HEK293 (cell line): ENCODE results near the gene MX1.

Experiments
- CTCF ChIA-PET: fragments of 350-600 bp; formaldehyde crosslinking; extraction: SDS; loops from one replicate; lab custom pipeline; 2021; ENCODE audit warnings: antibody characterized with exemption; lab: Yijun Ruan, JAX
- POLR2A ChIA-PET: fragments of 300-600 bp; formaldehyde crosslinking; extraction: SDS; loops from one replicate; lab custom pipeline; 2020; ENCODE audit warnings: antibody characterized with exemption, inconsistent platforms; lab: Yijun Ruan, JAX
- H3K27ac ChIP-seq: fragments of 200-500 bp; sonication (Bioruptor generic); 2 replicates; pipeline ENCODE4 v1.5.1; 2014; ENCODE audit warnings: low read depth, low read length, control low read depth, inconsistent platforms; ENCODE audit errors: extremely low read depth
- H3K36me3 ChIP-seq, 2 experiments: fragments of 200-500 bp in 1 of 2; sonication (Bioruptor generic) in 1 of 2; 1 replicate in 1 of 2; 2 replicates in 1 of 2; pipeline ENCODE4 v1.5.1; 2014 to 2017; ENCODE audit warnings: inconsistent platforms in 2 of 2, low read length in 2 of 2; ENCODE audit not compliant: control insufficient read depth in 2 of 2, insufficient read depth in 1 of 2
- H3K4me1 ChIP-seq: fragments of 200-500 bp; sonication (Bioruptor generic); 2 replicates; pipeline ENCODE4 v1.5.1; 2014; ENCODE audit warnings: mild to moderate bottlenecking, low read length, inconsistent platforms; ENCODE audit not compliant: control insufficient read depth, insufficient read depth
- H3K4me3 ChIP-seq: 2 replicates; pipeline ENCODE4 v1.5.1; 2011; ENCODE audit warnings: low read depth, mild to moderate bottlenecking, control low read depth, low read length, moderate library complexity
- H3K9me3 ChIP-seq: fragments of 200-500 bp; sonication (Bioruptor generic); 2 replicates; pipeline ENCODE4 v1.5.1; 2014; ENCODE audit warnings: low read depth, low read length, inconsistent platforms; ENCODE audit not compliant: control insufficient read depth, insufficient read depth
- HOXC10 ChIP-seq: sonication (generic); formaldehyde crosslinking; IDR thresholded peaks from 2 replicates; pipeline ENCODE4 v1.8.1; 2023; ENCODE audit warnings: mild to moderate bottlenecking, missing genetic modification reagents
- PATZ1 ChIP-seq: fragments of 450-650 bp; formaldehyde crosslinking; IDR thresholded peaks from 2 replicates; pipeline ENCODE4 v1.5.1; 2016; ENCODE audit warnings: missing biosample characterization, missing genetic modification characterization
- YY1 ChIP-seq: fragments of 450-650 bp; formaldehyde crosslinking; IDR thresholded peaks from 2 replicates; pipeline ENCODE4 v1.5.1; 2018; ENCODE audit warnings: missing biosample characterization, missing genetic modification characterization
- ZBTB10 ChIP-seq: fragments of 450-650 bp; formaldehyde crosslinking; IDR thresholded peaks from 2 replicates; pipeline ENCODE4 v1.5.1; 2016; ENCODE audit warnings: missing biosample characterization, missing genetic modification characterization
- ZBTB7A ChIP-seq: fragments of 450-650 bp; formaldehyde crosslinking; IDR thresholded peaks from 2 replicates; pipeline ENCODE4 v1.5.1; 2016; ENCODE audit warnings: low read depth, missing biosample characterization, missing genetic modification characterization
- ZFP41 ChIP-seq: fragments of 450-650 bp; formaldehyde crosslinking; IDR thresholded peaks from 2 replicates; pipeline ENCODE4 v1.5.1; 2016; ENCODE audit warnings: missing biosample characterization, missing genetic modification characterization, borderline replicate concordance
- ZNF114 ChIP-seq: fragments of 450-650 bp; formaldehyde crosslinking; IDR thresholded peaks from 2 replicates; pipeline ENCODE4 v1.5.0; 2017; ENCODE audit warnings: missing biosample characterization, missing genetic modification characterization
- ZNF140 ChIP-seq: fragments of 450-650 bp; formaldehyde crosslinking; IDR thresholded peaks from 2 replicates; pipeline ENCODE4 v1.5.1; 2016; ENCODE audit warnings: missing biosample characterization, missing genetic modification characterization
- ZNF146 ChIP-seq: fragments of 450-650 bp; formaldehyde crosslinking; IDR thresholded peaks from 2 replicates; pipeline ENCODE4 v1.5.1; 2016; ENCODE audit warnings: missing biosample characterization, missing genetic modification characterization
- ZNF221 ChIP-seq: fragments of 450-650 bp; formaldehyde crosslinking; IDR thresholded peaks from 2 replicates; pipeline ENCODE4 v1.5.1; 2017; ENCODE audit warnings: missing biosample characterization, missing genetic modification characterization, borderline replicate concordance
- ZNF23 ChIP-seq: fragments of 450-650 bp; formaldehyde crosslinking; IDR thresholded peaks from 2 replicates; pipeline ENCODE4 v1.5.1; 2016; ENCODE audit warnings: missing biosample characterization, missing genetic modification characterization, borderline replicate concordance
- ZNF26 ChIP-seq: fragments of 450-650 bp; formaldehyde crosslinking; IDR thresholded peaks from 2 replicates; pipeline ENCODE4 v1.5.1; 2016; ENCODE audit warnings: missing biosample characterization, missing genetic modification characterization
- ZNF324 ChIP-seq: fragments of 450-650 bp; formaldehyde crosslinking; IDR thresholded peaks from 2 replicates; pipeline ENCODE4 v1.5.1; 2016; ENCODE audit warnings: missing biosample characterization, missing genetic modification characterization
- ZNF423 ChIP-seq: fragments of 450-650 bp; formaldehyde crosslinking; IDR thresholded peaks from 2 replicates; pipeline ENCODE4 v1.5.1; 2016; ENCODE audit warnings: missing biosample characterization, missing genetic modification characterization
- ZNF610 ChIP-seq: fragments of 450-650 bp; formaldehyde crosslinking; IDR thresholded peaks from 2 replicates; pipeline ENCODE4 v1.5.1; 2016; ENCODE audit warnings: missing biosample characterization, missing genetic modification characterization, borderline replicate concordance
- ZNF654 ChIP-seq: fragments of 450-650 bp; formaldehyde crosslinking; IDR thresholded peaks from 2 replicates; pipeline ENCODE4 v1.5.1; 2016; ENCODE audit warnings: low read depth, missing biosample characterization, missing genetic modification characterization
- ZNF677 ChIP-seq: fragments of 450-650 bp; IDR thresholded peaks from 2 replicates; pipeline ENCODE4 v1.5.0; 2018; ENCODE audit warnings: missing biosample characterization, mild to moderate bottlenecking, missing genetic modification characterization, moderate library complexity
- ZNF777 ChIP-seq: fragments of 450-650 bp; formaldehyde crosslinking; IDR thresholded peaks from 2 replicates; pipeline ENCODE4 v1.5.1; 2017; ENCODE audit warnings: missing biosample characterization, missing genetic modification characterization, borderline replicate concordance

The MX1 gene

GRCh38 chr21:41428311-41428710 is 2.3 kb downstream of the MX1 start:
- Histone ChIP-seq H3K27ac (no peak overlapping the region), H3K4me3 (no peak overlapping the region), H3K36me3 (no peaks in the 10 kb centered on the region), H3K4me1 (no peaks in the 10 kb centered on the region), H3K9me3 (no peaks in the 10 kb centered on the region)
- POLR2A ChIA-PET: no interaction called here
- CTCF ChIA-PET: no interaction called here
- no peak for TF ChIP-seq ZBTB7A

- no peaks in the 10 kb centered on the region for H3K4me1 ChIP-seq
- H3K9me3 ChIP-seq: no peaks in the 10 kb centered on the region
- ChIA-PET CTCF (no interaction called here), POLR2A (no interaction called here)
- no peak for TF ChIP-seq ZNF777
- no peak for TF ChIP-seq ZNF654 (tag by site-specific recombination)
- TF ChIP-seq ZNF146: no peak
- no peak for TF ChIP-seq ZNF23 (tag by site-specific recombination)
- TF ChIP-seq ZNF140: no peak
- no peak for TF ChIP-seq ZNF114
- no peak for TF ChIP-seq ZFP41
- no peak for TF ChIP-seq ZNF221 (tag by site-specific recombination)
- TF ChIP-seq HOXC10: no peak
- no peaks in the 10 kb centered on the region for H3K36me3 ChIP-seq
- no peak overlapping the region for H3K4me3 ChIP-seq
- no peak overlapping the region for H3K27ac ChIP-seq
Observed at GRCh38 chr21:41428847-41429246, 2.8 kb downstream of the MX1 start.

- TF ChIP-seq ZBTB10 (tag by site-specific recombination) (no peak), ZNF324 (tag by site-specific recombination) (no peak), ZNF677 (tag by site-specific recombination) (no peak), ZNF610 (tag by site-specific recombination) (no peak), ZNF26 (tag by site-specific recombination) (no peak), ZNF423 (tag by site-specific recombination) (no peak), YY1 (tag by site-specific recombination) (no peak), PATZ1 (tag by site-specific recombination) (no peak), HOXC10 (no peak)
- Histone ChIP-seq H3K27ac (no peak overlapping the region), H3K36me3 (no peaks in the 10 kb centered on the region), H3K4me3 (no peak overlapping the region), H3K9me3 (no peaks in the 10 kb centered on the region), H3K4me1 (no peaks in the 10 kb centered on the region)
- POLR2A ChIA-PET: no interaction called here
- CTCF ChIA-PET: no interaction called here
Observed at GRCh38 chr21:41429305-41429704, 3.3 kb downstream of the MX1 start.
